Stimulated activated CD4-positive, alpha-beta T cell treated with anti-CD3 and anti-CD28 coated beads, Interleukin-12 subunit alpha, Interleukin-12 subunit beta, amount 100 ng/mL, for 24 hours (primary cell): ENCODE measurements around the gene DLD.
A peak's percentile ranks its signal among the peaks of the same experiment; 100 is the strongest.
"Not testable (repeated sequence)": the region's sequence is repeated elsewhere in the genome, so short reads cannot be mapped to it uniquely, and the experiment has no call there.

Source experiments
- DNase-seq, 2 experiments: peaks; one replicate each; pipeline ENCODE4 v3.0.0-alpha.2; 2020; ENCODE audit warnings: low read depth in 2 of 2

The DLD gene

DNA sequence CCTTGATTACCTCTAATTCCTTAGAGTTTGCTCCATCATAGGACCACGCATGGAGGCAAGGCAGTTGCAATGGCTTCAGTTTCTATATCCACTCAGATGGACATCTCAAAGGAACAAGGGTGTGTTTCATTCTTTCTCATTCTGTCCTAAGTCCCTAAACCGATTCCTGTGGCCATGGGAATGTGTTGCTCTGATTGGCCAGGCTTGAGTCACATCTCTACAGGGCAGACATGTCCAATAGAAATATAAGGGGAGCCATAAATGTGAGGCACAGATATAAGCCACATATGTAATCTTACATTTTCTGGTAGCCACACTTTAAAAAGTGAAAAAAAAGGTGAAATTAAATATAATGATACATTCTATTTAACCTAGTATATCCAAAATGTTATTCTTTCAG is 16.9 kb upstream of the DLD start:
- DNase-seq, result no peak

DNA sequence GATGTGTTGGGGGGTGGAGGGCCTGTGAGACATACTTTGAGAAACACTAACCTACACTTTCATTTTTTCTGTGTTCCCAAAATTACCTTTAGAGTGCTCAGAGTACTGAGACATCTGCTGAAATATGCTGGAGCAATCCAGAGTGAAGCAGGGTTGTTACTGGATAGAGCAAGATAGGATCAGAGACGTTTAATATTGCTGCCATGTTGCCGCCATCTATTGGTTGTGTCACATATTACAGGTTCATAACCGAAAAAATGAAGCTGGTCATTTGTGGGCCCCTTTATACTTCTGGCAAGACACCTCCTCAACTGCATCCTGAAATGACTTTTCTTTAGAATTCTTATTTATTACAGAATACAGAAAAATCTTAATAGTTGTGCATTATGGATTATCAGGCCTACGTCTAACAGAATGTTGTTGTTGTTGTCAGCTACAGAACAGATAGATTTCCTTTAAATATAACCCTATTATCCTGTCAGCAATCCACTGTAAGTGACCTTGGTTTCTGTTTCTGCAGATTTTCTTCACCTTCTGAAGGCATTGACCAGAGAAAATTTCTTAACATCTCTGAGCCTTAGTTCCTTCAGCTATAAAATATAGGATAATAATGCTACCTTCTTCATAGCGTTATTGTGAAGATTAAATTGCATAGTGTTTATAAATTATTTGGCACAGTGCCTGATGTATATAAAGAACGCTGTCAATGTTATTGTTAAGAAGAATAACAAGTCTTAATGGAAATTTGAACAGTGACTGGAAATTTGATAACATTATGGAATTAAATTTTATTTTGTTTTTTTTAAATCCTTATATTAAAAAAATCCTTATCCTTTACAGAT is 16.2 kb upstream of the DLD start:
- DNase-seq, result peak in 1 of 2 experiments; percentile 31

DNA sequence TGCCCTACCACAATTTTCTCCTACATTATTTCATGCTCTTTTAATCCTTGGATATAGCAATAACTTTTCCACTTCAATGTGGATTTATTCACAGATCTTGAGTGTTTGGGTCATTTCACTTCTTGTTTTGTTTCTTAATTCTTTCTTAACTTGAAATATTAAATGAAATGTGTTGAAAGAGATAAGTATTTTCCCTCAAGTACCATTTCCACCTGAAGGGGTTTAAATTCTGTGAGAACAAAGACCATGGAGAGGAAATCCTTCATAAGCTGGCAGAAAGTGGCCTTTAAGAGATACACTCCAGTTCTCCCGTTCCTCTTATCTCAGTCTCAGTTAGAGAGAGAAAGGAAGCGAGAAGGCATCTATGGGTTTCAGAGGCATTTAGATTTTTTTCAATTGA is 14.1 kb upstream of the DLD start:
- no peak for DNase-seq

DNA sequence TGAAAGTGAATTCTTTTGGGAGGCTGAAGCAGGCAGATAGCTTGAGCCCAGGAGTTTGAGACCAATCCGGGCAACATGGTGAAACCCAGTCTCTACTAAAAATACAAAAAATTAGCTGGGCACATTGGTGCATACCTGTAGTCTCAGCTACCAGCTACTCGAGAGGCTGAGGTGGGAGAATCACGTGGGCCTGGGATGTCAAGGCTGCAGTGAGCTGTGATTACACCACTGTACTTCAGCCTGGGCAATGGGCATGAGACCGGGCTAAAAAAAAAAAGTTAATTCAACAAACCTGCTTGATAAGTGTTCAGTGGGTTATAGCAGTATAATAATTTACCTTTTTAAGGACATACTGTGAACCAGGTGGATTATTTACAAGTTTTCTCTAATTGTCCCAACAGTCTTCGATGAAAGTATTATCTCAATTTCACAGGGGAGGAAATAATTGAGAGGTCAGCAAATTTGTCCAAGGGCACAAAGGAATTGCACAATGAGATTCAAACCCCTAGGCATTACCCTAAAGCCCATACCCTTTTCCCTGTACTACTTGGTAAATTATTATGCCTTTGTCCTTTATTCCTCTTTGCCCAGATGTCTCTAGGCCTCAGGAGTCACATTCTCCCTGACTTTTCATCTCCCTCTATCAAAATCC is 13.1 kb upstream of the DLD start:
- DNase-seq, result no peak

DNA sequence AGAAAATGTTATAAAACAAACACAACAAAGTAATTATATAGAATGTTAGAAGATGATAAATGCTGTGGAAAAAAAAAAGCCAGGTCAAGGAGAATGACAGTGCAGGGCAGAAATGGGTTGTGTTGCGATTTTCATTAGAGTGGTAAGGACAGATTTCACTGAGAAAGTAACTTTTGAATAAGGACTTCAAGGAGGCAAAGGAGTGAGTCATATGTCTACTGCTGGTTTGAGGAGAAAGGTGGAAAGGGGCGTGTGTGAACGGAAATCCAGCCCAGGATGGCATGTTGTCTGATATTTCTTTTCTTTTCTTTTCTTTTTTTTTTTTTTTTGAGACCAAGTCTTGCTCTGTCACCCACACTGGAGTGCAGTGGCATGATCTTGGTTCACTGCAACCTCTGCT is 12.3 kb upstream of the DLD start:
- DNase-seq, result no peak

DNA sequence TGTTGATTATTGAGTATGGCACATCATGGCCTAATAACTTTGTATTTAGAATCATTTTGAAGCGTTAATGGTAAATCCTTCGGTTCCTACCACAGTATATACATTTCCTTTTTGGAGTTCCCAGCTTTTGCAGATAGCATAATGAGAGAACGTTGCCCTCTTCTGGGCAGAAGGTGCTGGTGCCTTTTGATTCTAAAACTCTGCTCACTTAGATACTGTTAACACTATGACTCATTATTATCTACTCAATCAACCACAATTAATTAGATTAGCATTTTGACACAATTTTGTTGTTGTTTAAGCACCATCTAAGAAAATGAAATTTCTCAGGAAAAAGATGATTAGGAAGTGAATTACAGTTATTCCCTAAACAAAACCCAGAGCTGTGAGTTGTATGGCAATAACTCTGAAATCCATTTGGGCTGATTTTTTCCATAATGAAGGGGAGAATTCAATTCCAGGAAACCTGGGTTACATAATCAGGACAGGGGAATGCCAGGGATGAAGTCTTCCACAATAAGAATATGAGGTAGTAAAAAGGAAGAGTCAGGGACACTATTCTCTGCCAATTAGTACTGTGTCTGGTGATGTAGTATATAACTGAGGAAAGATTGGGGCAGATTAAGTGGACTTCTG is 11.5 kb upstream of the DLD start:
- DNase-seq, result peak in 1 of 2 experiments; percentile 31

DNA sequence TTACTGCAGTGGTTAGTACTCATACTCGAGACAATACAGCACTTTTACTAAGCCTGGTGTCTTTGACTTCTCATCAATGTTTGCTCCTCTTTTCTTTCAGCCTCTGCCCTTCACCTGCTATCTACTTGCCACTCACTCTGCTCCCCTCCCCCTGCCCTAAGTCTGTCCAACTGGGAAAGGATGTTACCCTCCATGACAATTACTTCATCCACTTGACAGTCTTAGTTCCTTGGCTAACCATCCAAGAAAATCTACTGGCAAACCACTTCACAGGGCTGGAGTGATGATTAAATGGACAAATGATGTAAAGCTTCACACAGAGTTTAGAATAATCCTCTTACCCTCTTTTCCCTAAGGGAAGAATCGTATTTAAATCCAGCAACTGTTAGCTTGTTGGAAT is 8.2 kb upstream of the DLD start:
- no peak for DNase-seq

DNA sequence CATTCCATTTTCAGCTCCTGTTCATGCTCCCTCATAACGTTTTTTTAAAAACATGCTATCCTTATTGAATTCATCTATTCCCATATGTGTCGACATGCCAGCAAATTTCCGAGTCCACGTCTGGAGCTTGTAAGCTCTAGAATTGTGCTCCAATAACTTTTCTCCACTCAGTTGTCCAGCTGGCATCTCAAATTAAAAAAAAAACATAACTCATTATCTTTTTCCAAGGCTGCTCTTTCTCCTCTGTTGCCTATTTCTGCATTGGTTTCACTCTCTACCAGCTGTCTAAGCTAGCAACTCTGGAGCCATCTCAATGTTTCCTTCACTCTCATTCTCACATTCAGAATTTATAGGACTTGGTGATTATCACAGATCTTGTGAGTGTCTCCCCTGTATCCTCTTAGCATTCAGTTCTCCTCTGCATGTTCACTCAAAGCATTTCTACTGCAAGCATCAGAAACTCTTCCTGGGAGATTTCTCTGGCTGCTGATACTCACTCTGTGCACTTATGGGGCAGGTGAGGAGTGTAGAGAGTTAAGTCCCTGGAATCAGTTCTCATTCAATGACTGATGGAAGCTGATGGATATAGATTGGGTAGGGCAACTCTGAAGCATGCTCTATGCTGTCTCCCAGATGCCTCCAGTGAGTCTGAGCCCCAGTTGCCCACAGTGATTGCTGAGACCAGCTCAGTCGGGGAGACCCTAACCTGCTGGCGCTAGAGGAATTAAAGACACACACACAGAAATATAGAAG is 6.7 kb upstream of the DLD start:
- DNase-seq, result no peak

DNA sequence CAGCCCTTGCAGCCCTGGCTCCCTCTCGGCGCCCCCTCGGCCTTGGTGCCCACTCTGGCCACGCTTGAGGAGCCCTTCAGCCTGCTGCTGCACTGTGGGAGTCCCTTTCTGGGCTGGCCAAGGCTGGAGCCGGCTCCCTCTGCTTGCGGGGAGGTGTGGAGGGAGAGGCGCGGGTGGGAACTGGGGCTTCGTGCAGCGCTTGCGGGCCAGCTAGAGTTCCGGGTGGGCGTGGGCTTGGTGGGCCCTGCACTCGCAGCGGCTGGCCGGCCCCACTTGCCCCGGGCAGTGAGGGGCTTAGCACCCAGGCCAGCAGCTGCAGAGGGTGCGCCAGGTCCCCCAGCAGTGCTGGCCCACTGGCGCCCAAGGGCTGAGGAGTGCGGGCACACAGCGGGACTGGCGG is 3.2 kb upstream of the DLD start:
- DNase-seq, result not testable (repeated sequence)

DNA sequence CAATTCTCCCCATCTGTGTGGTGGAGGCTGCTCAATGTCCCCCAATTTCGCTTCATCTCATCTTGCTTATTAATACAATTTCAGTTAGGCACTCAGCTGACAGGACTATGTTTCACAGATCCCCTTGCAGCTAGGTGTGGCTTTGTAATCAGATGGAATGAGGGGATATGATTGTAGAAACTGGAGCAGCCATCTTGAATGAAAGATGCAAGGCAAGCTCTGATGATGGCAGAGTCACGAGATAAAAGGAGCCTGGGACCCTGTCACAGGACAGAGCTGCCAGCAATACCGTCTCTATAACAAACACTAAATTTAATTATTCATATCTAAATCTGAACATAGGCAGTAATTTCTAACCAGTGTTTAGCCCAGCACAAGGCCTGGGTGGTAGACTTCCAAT is 991 bp upstream of the DLD start:
- DNase-seq, result no peak

DNA sequence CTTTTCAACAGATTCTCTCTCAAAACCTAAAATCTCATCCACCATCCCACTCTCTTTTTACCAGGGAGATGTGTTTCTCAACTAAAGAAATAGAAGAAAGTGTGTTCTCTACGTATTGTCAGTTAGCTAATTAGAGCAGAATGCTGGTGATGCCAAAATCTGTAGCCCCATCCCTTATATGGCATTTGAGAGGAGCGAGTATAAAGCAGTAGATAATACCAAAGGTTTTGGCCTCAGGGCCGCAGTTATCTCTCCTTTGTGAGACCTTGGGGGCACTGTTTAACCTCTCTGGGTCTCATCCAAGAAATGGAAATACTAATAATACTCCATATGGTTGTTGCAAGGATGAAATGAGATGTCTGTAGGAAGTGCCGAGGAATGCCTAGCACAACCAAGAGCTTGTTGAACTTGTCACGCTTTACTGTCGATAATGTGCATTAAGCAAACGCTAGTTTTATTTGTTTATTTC is 456 bp upstream of the DLD start:
- DNase-seq, result no peak

DNA sequence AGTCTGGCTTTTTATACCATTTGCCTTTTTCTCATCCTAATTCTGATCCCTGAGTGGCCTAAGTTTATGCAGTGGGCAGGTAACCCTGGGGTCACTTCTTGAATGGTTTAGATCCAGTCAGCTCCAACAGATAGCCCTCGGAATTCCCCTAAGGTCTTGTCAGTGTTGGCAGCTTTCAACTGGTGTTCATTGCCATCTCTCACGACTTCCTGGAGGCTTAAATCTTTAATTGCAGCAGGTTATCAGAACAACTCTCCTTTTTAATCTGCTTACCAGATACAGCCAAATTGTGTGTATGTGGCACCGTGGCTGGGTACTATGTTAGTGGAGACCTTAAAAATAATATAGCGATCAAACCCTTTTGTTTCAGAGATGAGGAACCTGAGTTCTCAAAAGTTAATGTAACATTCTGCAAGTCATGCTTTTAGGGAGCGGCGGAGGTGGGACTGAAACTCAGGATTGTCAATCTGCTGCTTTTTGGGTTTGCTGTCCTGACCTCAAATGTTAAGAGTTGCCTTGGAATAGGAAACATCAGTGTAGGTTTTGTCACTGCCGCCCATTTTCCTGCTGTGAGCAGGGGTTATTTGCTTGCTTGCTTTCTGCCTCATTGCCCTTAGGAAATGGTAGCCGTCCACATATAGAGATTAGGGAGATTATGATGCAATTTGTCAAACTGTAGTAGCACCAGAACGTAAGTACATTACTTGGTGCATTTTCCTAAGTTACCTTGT is 818 bp downstream of the DLD start:
- no peak for DNase-seq

DNA sequence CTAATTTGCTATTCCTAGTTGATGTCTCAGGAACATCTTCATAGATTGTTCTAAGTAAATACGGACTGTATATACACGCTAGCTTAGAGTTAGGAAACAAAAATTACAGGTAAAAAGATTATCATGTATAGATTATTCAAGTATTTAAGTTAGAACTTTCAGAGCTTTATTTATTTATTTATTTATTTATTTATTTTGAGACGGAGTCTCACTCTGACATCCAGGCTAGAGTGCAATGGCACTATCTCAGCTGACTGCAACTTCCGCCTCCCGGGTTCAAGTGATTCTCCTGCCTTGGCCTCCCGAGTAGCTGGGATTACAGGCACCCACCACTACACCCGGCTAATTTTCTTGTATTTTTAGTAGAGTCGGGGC is 1.4 kb downstream of the DLD start:
- not testable (repeated sequence) for DNase-seq

DNA sequence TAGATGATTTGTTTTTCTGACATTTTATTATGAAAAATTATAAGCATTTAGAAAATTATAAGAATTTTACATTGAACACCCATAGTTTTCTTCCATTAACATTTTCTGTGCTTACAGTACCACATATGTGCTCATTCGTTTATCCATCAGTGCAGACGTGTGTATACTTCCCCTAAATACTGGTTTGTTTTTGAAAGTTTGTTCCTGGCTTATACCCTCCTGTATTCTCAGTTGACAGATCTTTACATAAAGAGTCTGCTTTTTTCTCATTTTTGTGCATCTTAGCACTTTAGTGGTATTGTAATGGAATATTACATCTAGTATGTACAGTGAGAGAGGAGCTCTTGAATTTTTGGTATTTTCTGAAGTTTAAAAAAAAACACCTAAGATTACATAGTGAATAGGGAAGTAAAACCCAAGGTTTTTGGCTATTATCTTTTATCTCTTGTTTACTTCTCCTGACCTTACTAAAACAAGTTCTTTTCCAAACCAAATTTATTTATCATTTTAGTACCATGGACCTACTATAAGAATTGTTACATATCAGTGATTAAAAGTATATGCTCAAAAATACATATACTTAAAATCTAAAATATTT is 8.1 kb downstream of the DLD start:
- DNase-seq, result no peak

DNA sequence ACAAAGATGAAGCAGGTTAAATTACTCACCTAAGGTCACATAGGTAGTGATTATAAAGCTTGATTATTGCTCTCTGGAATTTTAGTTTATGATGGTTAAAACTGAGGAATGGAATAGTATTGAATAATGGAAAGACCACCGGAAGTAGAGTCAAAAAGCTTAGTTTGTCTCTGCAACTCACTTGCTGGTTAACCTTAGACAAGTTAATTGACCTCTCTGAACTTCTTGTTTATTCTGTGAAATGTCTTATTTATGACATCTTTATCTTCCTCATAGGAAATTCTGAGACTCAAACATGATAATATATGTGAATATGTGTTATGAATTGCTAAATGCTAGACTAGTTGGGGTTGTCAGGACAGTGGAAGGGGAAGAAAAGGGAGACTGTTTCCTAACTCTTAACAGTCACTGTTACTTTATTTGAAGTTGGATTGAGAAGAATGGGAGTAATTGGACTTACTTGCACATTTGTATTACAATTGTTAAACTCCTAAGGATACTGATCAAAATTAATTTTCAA is 9.6 kb downstream of the DLD start:
- no peak for DNase-seq

DNA sequence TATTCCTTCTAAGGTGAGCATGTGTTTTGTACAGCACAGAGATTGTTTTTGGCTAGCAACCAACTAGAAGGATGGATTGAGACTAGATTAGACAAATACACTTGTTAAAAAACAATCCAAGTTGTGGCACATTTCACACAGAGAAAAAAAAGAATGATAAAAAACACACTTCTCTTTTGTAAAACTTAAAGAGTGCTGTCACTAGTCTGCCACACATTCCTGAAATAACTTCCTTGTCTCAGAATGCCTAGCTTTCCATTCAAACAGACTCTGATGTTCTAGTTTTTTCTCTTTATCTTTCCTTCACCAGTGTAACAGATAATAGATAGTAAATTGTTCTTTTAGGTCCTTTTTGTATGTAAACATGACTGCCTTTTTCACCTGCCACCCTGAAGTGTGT is 11.4 kb downstream of the DLD start:
- DNase-seq, result no peak

DNA sequence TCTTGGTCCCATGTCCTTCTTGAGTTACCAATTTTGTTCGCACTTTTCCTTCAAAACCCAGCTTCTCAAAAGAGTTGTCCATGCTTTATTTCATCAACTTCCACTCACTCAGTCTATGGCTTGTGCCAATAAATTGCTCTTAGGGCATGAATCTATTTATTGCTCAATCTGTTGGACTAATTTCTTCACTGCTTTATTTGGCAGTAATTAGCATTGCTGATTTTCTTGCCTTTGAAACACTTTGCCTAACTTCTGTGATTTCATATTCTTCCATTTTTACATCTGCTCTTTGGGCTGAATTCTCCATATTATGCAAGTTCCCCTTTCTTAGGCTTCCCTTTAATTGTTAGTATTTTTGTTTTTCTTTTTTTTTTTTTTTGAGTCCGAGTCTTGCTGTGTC is 16.8 kb downstream of the DLD start:
- DNase-seq, result no peak

DNA sequence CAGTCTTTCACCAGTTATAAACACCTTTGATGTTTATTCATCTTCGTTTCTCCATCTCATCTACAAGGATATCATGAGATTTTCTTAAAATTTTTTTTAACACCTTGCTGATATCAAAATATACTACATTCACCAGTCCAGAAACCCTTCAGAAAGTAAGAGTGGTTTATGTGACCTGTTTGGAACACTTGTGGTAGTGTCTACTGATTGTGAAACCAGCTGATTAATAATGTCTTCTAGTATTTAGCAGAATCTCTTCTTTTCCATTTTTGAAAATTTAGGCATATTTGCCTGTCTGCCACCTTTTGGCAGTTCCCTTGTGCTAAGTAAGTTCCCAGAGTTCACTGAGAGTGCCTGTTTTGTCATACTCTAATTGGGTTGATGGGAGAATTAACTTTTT is 18.5 kb downstream of the DLD start:
- no peak for DNase-seq

DNA sequence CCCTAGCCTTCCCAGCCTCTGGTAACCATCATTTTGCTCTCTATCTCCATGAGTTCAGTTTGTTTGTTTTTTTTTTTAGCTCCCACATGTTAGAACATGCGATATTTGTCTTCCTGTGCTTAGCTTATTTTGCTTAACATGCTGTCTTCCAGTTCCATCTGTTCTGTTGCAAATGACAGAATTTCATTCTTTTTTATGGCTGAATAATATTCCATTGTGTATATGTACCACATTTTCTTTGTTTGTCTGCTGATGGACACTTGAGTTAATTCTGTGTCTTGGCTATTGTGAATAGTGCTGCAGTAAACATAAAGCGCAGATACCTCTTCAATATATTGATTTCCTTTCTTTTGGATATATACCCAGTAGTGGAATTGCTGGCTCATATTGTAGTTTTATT is 21.0 kb downstream of the DLD start:
- DNase-seq, result no peak

DNA sequence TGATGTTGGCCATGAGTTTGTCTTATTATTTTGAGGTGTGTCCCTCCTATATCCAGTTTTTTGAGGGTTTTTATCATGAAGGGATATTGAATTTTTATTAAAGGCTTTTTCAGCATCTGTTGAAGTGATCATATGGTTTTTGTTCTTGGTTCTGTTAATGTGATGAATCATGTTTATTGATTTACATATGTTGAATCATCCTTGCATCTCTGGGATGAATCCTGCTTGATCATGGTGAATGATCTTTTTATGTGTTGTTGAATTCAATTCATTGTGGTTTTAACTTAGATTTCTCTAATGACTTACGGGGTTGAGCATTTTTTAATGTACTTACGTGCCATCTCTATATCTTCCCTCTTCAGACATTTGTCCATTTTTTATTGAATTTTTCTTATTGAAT is 22.9 kb downstream of the DLD start:
- DNase-seq, result no peak

DNA sequence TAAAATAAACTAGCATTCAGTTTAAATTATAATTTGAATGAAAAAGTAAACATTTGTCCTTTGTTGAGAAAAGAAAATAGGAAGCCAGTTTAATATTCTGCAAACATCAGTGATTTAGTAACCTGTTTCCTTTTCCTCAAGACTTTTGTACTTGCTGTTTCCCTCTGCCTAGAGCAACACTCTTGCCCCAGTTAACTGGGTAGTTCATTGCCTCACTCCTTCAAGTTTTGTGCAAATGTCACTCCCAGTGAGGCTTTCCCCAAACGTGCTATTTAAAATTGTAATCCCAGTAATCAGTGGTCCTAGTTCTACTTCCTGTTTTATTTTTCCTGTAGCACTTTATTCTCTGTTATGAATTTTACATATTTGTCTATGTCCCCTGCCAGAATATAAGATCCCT is 23.8 kb downstream of the DLD start:
- no peak for DNase-seq
